Measurements from ENCODE around the gene ARHGEF28.

ARHGEF28 gene

DNA sequence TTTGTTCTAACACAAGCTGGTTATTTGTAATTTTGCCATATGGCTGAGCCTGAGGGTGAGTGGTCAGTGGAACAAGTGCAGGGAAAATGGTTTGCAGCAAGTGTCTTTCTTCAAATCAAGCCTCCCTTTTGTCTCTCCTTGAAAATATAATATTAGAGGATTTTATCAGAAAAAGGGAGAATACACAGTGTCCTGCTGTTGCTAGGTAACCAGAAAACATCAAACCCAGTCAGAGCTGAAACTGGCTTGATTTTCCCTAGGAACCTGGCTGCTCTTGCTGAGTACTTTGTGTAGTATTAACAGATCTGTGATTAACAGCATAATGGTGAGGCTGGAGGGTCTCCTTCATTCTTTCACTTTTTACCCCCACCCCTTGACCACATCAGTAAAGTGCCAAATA is 314.0 kb downstream of the ARHGEF28 start:
- POLR2A ChIA-PET: no interaction called here
- TF ChIP-seq, protein P1, sequence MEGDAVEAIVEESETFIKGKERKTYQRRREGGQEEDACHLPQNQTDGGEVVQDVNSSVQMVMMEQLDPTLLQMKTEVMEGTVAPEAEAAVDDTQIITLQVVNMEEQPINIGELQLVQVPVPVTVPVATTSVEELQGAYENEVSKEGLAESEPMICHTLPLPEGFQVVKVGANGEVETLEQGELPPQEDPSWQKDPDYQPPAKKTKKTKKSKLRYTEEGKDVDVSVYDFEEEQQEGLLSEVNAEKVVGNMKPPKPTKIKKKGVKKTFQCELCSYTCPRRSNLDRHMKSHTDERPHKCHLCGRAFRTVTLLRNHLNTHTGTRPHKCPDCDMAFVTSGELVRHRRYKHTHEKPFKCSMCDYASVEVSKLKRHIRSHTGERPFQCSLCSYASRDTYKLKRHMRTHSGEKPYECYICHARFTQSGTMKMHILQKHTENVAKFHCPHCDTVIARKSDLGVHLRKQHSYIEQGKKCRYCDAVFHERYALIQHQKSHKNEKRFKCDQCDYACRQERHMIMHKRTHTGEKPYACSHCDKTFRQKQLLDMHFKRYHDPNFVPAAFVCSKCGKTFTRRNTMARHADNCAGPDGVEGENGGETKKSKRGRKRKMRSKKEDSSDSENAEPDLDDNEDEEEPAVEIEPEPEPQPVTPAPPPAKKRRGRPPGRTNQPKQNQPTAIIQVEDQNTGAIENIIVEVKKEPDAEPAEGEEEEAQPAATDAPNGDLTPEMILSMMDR (IDR thresholded peaks at IDR 0.05; ENCODE audit: control extremely low read depth, extremely low read depth, low read depth, missing control alignments): no peak
- CTCF ChIA-PET: interaction anchor here (1.3 to 1.4 kb wide), 2 partner anchors 15 to 175 kb away, joined by 3 read pairs; no protein-coding TSS in a partner anchor
- DNase-seq (ENCODE audit: extremely low spot score): no peak

DNA sequence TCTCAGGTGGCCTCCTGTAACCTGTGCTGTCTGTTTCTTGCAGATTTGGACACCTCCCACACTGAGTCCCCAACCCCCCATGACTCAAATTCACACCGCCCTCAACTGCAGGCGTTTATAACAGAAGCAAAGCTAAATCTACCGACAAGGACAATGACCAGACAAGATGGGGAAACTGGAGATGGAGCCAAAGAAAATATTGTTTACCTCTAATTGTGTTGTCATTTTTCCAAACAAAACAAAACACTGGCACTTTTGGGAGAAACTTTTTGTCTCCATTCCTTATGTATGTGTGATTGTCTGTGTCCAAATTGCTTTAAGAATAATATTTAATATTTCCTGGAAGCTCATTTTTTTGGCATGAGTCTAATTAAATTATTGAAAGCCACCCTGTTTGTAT is 314.8 kb downstream of the ARHGEF28 start:
- TF ChIP-seq, protein P1 (IDR thresholded peaks at IDR 0.05; ENCODE audit: control extremely low read depth, extremely low read depth, low read depth, missing control alignments): no peak
- POLR2A ChIA-PET: no interaction called here
- no peak for DNase-seq (ENCODE audit: extremely low spot score)
- CTCF ChIA-PET: interaction anchor here (1.3 to 1.4 kb wide), 2 partner anchors 15 to 174 kb away, joined by 3 read pairs; no protein-coding TSS in a partner anchor

DNA sequence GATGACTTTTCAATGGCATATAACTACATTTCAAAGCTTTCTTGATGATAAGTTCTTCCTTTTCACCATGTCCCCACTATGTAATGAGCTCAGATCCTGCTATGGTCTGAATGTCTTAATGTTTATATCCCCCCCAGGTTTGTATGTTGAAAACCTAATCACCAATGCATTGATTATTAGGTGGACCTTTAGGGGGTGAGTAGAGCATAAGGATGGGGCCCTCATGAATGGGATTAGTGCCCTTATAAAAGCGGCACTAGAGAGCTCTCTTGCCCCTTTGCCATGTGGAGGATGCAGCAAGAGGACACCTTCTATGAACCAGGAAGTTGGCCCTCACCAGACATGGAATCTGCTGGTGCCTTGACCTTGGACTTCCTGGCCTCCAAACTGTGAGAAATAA is 316.8 kb downstream of the ARHGEF28 start:
- TF ChIP-seq, protein P1 (IDR thresholded peaks at IDR 0.05; ENCODE audit: control extremely low read depth, extremely low read depth, low read depth, missing control alignments): no peak
- POLR2A ChIA-PET: no interaction called here
- DNase-seq (ENCODE audit: extremely low spot score): no peak
- CTCF ChIA-PET: interaction anchor here (1.2 to 1.6 kb wide), 3 partner anchors 10 to 35 kb away, joined by 3 read pairs; no protein-coding TSS in a partner anchor

DNA sequence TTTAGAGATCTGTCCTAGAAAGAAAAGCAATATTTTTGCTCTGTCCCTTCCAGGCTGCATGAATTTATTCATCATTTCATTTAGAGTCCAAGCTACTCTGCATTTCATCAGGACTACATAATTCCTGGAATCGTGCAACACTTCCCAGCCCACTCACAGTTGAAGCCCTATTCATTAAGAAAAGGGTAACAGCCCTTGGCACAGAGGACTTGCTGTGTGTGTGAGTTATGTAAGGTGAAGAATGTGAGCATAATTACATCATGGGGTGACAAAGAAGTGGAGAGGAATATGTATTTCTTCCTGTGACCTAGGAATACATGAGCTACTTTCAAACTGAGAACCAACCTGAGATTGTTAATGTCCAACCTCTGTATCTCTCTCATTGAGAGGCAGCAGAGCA is 317.4 kb downstream of the ARHGEF28 start:
- TF ChIP-seq, protein P1 (IDR thresholded peaks at IDR 0.05; ENCODE audit: control extremely low read depth, extremely low read depth, low read depth, missing control alignments): no peak
- DNase-seq (ENCODE audit: extremely low spot score): no peak
- ChIA-PET POLR2A (no interaction called here), CTCF (interaction anchor here (1.3 to 1.6 kb wide), 2 partner anchors 10 to 11 kb away, joined by 3 read pairs; no protein-coding TSS in a partner anchor)

DNA sequence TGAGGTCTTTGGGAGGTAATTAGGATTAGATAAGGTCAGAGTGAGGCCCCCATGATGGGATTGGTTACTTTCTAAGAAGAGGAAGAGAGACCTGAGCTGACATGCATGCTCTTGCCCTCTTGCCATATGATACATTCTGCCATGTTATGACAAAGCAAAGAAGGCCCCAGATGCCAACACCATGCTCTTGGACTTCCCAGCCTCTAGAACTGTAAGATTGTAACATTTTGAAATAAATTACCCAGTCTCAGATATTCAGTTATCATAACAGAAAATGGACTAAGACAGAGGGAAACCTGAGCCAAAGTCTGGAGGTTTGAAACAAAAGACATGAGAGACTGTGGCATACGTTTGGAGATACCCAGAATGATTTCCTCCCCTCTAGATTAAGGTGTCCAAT is 318.6 kb downstream of the ARHGEF28 start:
- ChIA-PET CTCF (no interaction called here), POLR2A (no interaction called here)

DNA sequence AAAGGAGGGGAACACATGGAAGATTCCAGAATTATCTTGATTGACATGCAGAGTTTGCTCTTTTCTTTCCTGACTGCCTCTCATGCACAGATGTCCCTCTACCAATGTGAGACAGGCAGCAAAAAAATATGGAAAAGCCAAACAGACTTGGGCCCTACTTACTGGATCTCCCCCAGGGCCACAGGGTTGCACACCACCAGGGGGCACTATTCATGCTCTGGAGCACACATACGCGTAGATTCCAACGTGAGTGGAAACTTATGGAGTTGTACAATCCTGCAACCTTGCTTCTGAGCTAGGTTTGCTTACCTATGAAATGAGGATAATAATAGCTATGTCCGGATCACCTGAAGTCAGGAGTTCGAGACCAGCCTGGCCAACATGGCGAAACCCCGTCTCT is 319.5 kb downstream of the ARHGEF28 start:
- CTCF ChIA-PET: no interaction called here
- POLR2A ChIA-PET: no interaction called here
- no peak for DNase-seq (ENCODE audit: extremely low spot score)
- TF ChIP-seq, protein P1 (IDR thresholded peaks at IDR 0.05; ENCODE audit: control extremely low read depth, extremely low read depth, low read depth, missing control alignments): no peak

More for the DNA sequence above, 318.6 kb downstream of the ARHGEF28 start:
- DNase-seq (ENCODE audit: extremely low spot score): no peak
- TF ChIP-seq, protein P1 (IDR thresholded peaks at IDR 0.05; ENCODE audit: control extremely low read depth, extremely low read depth, low read depth, missing control alignments): no peak

DNA sequence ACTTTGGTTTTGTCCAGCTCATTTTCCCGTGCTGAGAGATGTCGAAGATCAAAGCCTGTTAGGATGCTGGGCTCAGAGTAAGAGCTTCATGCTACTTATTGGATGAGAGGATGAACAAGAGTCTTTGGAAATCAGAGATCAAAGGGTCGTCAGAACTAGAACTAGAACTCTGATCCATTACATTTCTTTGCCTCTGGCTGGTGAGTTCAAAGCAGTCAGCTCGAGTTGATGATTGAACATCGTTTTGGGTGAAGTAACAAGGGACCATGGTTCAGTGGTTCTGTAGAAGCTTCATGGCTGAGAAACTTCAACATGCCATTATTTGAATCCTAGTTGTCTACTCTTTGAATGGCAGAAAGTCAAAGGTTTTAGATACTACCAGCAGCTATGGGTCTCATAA is 320.3 kb downstream of the ARHGEF28 start:
- ChIA-PET POLR2A (no interaction called here), CTCF (no interaction called here)
- DNase-seq (ENCODE audit: extremely low spot score): no peak
- TF ChIP-seq, protein P1 (IDR thresholded peaks at IDR 0.05; ENCODE audit: control extremely low read depth, extremely low read depth, low read depth, missing control alignments): no peak
